HTERT RPE-1 (cell line): ENCODE results near the gene RPRD2.
"Not testable (repeated sequence)": the region's sequence is repeated elsewhere in the genome, so short reads cannot be mapped to it uniquely, and the experiment has no call there.

Experiments used
- in situ Hi-C: fragments of 300-500 bp; cut with MboI; formaldehyde crosslinking; loops from 4 replicates; pipeline ENCODE4 v1.14.3; 2020; ENCODE audit warnings: low sequenced_read_pairs

The RPRD2 gene

DNA sequence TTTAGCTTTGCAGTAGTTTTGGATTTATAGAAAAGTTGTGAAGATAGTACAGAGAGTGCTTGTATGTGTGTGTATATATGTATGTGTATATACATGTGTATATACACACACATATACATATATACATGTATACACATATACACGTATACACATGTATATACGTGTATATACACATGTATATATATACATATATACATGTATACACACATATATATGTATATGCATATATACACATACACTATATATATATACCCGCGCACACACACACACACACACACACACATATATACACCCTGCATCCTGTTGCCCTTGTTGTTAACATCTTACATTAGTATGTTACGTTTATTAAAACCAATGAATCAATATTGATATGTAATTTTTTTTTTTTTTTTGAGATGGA, 24.3 kb downstream of the RPRD2 start:
- in situ Hi-C loops, result no loop called here

DNA sequence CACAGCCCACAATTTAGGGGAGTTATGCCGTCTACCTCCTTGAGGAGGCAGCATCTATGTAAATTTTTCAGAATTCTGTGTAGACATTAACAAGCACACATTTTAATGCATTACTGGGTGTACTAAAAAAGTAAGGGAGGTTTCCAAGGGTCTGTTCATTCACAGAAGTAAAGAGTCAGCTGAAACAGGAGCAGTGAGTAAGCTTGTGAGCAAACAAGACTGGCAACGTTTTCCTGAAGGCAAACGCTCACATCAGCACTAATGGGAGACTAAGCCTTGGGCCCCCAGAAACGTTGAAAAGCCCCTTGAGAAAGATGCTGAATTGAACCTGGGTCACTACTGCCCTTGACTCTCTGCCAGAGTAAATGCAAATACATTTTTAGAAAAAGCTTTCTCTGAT, 25.7 kb downstream of the RPRD2 start:
- in situ Hi-C loops, result no loop called here

DNA sequence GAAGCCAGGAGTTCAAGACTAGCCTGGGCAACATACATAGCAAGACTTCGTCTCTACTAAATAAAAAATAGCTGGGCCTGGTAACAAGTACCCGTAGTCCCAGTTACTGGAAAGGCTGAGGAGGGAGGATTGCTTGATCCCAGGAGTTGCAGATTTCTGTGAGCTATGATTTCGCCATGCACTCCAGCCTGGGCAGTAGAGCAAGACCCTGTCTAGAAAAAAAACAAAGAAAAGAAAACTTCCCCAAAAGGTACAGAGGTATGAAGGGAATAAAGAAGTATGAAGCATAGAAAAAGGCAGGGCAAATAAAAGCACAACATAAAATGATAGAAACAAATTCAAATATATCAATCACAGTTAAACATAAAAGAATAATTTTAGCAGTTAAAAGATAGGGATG, 28.7 kb downstream of the RPRD2 start:
- in situ Hi-C loops, result no loop called here

DNA sequence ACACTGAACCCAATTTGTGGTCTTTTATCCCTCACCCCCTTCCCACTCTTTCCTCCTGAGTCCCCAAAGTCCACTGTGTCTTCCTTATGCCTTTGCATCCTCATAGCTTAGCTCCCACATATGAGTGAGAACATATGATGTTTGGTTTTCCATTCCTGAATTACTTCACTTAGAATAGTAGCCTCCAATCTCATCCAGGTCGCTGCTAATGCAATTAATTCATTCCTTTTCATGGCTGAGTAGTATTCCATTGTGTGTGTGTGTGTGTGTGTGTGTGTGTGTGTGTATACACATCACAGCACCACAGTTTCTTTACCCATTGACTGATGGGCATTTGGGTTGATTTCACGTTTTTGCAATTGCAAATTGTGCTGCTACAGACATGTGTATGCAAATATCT, 31.2 kb downstream of the RPRD2 start:
- in situ Hi-C loops, result not testable (repeated sequence)

DNA sequence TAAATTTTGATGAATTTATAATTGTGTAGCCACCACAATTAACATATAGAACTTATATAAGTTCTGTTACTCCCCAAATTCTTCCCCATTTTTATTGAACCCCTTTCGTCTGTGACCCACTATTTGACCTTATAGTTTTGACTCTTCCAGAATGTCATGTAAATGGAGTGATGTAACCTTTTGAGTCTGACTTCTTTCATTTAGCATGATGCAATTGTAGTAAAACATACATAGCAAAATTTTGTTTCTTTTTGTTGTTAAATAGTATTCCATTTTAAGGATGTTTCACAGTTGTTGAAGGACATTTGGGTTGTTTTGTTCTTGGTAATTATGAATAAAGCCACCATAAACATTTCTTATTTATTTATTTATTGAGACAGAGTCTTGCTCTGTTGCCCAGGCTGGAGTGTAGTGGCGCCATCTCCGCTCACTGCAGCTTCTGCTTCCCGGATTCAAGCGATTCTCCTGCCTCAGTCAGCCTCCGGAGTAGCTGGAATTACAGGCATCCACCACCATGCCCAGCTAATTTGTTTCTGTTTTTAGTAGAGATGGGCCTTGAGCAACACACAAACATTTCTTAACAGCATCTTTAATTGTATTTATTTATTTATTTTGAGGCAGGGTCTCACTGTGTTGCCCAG, 33.6 kb downstream of the RPRD2 start:
- in situ Hi-C loops, result no loop called here

DNA sequence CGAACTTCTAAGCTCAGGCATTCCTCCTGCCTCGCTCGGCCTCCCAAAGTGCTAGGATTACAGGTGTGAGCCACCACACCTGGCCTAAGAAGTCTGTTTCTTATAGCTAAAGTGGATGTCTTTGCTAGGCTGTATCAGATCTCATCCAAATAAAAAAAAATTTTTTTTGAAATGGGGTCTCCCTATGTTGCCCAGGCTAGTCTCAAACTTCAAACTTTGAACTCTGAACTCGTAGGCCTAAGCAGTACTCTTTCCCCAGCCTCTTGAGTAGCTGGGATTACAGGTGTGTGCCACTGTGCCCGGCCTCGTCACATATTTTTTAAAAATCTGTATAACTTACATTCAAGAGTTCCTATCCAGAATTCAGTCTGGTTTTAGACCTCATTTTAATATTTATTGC, 40.5 kb downstream of the RPRD2 start:
- in situ Hi-C loops, result no loop called here

DNA sequence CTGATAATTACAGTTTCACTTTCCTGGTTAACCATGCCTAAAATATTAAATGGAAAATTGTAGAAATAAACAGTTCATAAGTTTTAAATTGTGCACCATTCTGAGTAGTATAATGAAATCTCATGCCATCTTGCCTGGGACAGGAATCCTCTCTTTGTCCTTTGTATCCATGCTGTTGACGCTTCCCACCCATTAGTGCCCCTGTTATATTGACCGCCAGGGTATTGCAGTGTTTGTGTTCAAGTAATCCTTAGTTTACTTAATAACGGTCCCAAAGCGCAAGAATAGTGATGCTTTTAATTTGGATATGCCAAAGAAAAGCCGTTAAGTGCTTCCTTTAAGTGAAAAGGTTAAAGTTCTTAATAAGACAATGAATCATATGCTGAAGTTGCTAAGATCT, 41.7 kb downstream of the RPRD2 start:
- in situ Hi-C loops, result no loop called here

DNA sequence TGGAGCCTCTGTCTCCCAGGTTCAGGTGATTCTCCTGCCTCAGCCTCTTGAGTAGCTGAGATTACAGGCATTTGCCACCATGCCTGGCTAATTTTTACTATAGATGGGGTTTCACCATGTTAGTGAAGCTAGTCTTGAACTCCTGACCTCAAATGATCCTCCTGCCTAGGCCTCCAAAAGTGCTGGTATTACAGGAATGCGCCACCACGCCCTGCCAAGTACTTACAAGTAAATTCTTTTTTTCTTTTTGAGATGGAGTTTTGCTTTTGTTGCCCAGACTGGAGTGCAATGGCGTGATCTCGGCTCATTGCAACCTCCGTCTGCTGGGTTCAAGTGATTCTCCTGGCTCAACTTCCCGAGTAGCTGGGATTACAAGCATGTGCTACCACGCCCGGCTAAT, 42.5 kb downstream of the RPRD2 start:
- in situ Hi-C loops, result no loop called here

DNA sequence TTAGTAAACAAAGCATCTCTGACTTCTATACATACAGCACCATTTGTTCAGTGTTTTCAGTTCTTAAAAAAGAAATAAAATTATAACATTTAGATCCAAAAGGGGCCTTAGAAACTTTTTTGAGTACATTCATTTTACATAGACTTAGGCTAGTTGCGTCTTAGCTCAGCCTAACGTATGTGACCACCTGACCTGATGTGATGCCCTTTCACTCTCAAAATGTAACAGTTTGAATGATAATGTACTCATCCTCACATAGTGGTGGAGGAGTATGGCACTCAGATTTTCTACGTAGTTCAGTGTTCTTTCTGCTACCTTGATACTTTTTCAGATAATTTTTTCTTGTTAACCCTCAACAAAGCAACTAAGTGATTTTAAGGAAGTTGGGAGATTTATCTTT, 43.4 kb downstream of the RPRD2 start:
- in situ Hi-C loops, result no loop called here

DNA sequence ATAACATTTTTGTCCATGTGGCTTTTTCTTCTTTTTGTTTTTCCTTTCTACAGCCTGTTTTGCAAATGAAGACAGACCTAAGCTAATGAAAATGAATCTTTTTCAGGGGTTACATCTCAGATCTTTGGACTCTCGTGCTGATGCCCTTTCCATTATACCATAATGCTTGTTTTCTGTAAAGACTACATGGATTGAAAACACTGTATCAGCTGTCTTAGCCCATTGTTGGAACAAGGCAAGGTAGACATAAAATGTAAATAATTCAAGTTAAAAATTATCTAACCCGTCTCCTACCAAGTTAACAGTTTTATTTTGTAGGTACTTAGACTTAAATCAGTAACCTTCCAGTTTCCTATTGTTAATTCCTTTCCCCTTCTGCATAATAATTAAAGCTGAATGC, 44.9 kb downstream of the RPRD2 start:
- in situ Hi-C loops, result no loop called here

DNA sequence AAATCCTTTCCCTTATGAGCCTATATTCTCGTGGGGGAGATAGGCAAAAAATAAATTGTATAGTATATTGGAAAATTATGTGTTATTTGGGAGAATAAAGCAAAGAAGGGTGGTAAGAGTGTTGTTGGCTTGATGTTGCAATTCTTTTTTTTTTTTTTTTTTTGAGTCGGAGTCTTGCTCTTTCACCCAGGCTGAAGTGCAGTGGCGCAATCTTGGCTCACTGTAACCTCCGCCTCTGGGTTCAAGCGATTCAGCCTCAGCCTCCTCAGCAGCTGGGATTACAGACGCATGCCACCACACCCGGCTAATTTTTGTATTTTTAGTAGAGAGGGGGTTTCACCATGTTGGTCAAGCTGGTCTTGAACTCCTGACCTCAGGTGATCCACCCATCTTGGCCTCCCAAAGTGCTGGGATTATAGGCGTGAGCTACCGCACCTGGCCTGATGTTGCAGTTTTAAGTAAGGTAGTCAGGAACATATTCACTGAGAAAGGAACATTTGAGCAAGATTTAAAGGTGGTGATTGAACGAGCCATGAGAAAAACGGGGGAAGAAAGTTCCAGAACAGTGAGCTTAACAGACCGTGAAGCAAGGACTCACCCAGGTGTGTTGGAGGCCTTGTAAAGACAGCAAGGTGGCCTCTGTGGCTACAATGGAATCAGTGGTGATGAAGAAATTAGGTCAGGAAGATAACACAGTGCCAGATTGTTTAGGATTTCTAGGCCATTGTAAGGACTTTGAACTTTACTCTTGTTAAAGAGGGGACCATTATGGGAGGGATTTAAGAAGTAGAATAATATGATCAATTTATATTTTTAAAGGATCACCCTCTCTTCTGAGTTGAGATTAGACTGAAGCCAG, 45.8 kb downstream of the RPRD2 start:
- in situ Hi-C loops, result no loop called here

DNA sequence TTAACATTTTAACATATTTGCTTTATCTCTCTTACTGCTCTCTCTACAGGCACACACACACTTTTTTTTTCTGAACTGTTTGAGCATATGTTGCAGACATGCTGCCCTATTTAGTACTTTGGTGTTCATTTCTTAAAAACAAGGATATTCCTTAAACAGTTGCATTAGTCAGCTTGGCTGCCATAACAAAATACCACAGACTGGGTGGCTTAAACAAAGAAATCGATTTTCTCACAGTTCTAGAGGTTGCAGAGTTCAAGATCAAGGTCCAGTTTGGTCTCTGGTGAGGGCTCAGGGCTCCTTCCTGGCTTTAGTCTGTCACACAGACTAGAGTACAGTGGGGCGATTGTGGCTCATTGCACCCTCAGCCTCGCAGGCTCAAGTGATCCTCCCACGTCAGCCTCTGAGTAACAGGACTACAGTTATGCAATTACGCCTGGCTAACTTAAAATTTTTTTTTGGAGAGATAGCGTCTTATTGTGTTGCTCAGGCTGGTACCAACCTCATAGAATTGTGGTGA, 46.7 kb downstream of the RPRD2 start:
- in situ Hi-C loops, result no loop called here

DNA sequence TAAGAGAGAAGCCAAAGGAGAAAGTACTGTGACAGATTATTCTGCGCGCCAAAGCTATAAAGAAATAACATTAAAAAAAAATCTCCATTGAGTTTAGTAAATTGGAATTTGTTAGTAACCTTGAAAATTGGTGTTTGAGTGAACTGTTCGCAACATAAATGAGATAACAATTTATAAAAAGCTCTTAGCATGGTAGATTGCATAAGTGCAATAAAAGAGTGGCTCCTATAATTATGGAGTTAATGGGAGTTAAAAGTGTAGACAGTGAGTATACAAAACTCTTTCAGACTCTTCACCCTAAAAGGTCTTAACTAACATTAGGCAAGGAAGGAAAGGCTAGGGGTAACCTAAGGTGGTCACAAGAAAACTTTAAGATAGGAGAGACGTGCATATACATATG, 50.6 kb downstream of the RPRD2 start:
- in situ Hi-C loops, result no loop called here

DNA sequence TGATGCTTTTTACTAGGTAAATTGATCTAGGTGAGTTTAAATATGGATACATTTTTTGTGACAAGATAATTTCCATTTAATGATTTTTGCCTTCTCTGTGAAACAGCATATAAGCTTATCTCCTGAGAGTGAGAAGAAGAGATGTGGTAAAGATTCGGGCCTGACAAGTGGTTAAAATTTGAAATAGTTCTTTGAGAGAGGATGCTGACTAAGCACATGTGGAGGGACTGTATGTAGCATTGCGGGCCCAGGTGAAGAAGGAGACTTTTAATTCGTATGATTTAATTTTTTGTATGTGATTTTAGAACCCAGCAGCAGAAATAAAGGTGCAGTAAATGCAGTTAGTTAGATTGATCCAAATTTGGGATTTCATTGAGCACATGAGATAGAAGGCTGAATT, 51.9 kb downstream of the RPRD2 start:
- in situ Hi-C loops, result no loop called here

DNA sequence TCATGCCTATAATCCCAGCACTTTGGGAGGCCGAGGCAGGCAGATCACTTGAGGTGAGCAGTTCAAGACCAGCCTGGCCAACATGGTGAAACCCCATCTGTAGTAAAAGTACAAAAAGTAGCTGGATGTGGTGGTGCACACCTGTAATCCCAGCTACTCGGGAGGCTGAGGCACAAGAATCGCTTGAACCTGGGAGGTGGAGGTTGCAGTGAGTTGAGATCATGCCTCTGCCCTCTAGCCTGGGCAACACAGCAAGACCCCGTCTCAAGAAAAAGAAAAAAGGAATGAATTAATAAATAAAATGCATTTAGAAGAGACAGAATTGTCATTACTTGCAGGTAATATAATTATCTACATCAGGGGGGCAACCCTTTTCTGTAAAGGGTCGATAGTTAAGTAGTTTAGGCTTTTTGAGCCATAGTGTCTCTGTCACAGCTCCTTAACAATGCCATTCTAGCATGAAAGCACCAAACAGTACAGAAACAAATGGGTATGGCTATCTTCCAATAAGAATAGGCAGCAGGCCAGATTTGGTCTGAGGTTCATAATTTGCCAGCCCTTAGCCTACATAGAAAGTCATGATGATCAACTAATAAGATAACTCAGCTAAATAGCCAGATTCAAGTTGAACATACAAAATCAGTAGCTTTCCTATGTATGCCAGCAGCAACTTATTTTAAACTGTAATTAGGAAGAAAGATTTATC, 56.8 kb downstream of the RPRD2 start:
- in situ Hi-C loops, result no loop called here

DNA sequence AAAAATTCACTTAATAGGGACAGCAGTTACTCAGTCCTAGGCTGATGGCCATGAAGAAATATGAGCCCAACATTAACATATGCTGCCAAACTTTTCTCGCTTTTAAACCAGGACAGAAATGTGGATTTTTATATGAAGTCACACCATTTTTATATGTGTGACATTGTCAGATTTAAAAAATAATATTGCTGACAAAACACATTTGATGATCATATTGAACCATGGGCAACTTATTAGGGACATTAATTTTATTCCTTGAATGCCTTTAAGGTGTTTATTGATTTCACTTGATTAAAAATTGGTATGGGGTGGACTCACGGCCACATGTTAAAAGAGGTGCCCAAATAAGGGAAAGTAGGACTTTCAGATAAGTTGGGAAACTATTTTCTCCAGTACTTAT, 58.6 kb downstream of the RPRD2 start:
- in situ Hi-C loops, result no loop called here

DNA sequence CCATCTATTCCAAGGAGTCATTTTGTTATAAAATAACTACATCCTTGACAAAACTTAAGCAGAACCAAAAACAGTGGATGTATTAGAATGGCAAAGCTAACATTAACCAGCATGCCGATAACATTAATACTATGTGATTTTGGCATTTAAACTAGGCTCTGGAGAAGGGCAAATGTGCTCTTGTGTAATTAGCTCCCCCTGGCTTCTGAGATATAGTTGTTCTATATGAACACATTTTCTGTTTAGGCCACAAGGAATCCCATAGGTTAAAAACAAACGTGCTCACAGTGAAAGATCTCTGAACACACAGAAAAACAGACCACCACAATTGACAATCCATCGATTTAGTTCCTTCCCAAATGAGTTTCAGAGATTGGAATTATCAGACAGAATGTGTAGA, 65.9 kb downstream of the RPRD2 start:
- in situ Hi-C loops, result no loop called here

DNA sequence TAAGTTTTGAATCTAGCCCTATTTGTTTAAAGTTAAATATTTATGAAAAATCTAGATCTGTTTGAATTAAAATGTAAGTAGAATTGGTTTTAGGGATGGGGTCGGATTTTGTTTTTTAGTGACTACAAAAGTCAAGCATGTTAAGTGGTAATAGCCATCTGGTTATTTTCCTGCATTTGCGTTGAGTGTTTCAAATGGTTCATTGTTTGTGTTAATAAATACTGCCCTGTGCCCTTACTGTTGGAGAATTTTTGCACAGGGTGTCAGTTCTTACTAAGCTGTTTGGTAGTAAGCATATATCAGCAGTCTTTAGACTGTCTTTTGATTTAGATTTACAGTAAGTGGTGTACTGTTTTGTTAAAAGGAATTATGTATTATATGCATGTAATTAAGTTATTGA, 77.2 kb downstream of the RPRD2 start:
- in situ Hi-C loops, result no loop called here

DNA sequence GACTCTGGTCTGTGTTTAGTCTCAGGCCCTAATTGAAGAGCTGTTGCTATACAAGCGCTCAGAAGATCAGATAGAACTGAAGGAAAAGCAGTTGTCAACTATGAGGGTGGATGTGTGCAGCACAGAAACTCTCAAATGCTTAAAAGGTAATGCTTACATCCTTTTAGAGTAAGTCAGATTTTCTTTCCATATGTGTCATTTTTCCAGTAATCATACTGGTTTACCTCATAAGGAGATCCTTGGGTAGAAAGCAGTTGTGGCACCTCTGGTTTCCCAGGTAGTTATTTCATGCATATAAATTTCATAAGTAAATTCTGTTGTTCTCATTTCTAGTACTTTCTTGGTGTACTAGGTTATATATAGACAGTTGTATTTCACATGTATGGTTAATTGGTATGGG, 80.3 kb downstream of the RPRD2 start:
- in situ Hi-C loops, result no loop called here

DNA sequence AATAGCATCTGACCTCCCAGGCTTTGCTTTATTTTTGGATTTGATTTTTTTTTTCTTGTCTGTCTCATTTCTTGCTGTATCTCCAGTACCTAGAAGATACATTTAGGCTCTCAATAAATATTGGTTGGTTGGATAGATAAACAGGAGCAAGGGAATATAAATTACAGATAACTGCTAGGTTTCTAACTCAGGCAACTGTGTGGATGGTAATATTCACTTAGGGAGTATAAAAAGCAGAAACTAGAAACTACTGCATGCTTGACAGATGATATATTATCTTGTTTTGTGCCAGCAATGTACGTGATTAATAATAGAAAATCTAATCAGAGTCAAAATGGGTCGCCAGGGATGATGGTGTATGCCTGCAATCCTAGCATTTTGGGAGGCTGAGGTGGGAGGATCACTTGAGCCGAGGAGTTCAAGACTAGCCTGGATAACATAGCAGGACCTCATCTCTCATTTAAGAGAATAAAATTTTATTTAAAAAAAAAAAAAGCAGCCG, 92.2 kb downstream of the RPRD2 start:
- in situ Hi-C loops, result no loop called here

DNA sequence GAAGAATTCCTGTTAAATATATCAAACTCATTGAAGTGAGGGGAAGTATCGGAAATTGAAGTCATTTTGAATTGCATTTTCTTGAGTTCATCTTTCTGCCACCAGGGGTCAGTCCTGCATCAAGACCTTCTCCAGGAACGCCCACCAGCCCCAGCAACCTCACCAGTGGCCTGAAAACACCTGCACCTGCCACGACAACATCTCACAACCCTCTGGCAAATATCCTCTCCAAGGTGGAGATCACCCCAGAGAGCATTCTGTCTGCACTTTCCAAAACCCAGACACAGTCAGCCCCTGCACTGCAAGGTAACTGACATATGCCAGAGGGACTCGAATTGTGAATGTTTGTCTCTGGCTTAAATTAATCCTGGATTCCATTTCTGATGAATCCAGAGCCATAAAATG, 100.5 kb downstream of the RPRD2 start:
- in situ Hi-C loops, result no loop called here

DNA sequence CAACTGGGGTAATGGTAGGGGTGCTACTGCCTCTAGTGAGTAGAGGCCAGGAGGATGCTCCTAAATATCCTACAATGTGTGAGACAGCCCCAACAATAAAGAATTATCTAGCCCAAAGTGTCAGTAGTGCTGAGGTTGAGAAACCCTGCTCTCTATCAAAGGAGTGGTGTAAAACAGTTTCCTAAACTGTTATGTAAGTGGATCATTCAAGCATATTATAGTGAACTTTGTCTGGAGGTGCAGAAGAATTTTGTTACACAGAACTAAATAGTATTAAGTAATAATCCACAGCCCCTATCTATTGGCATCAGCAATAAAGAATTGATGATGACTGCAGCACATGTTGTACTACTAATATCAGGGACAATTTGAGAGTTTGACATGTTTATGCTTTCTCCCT, 103.0 kb downstream of the RPRD2 start:
- in situ Hi-C loops, result no loop called here
